ENCODE results near the gene SERTM2. TPM values are rescaled to one million over a fixed set of nuclear protein-coding genes. Genes with fewer than 3 reads are reported as not detected.

The SERTM2 gene
- total and polyA plus RNA-seq, 2 of the 4 experiments (the other 2 are of a cell fraction), result under 0.01 to 0.03 TPM

GRCh38 chrX:111506826-111507225 is 4.6 kb upstream of the SERTM2 start:
- no TSS peak for BruUV-seq (replicated peaks)
- CTCF ChIA-PET, result no interaction called here
- Histone ChIP-seq H4K5ac (ENCODE audit: low read depth, low read length) (no peak overlapping the region), H2AK5ac (ENCODE audit: low read depth, low read length) (no peak overlapping the region), H2BK20ac (ENCODE audit: low read depth, low read length) (no peak overlapping the region), H3K56ac (ENCODE audit: extremely low read depth, insufficient read depth, low read length) (no peak overlapping the region), H3K4me1 (ENCODE audit: control insufficient read depth, insufficient read depth, low read length) (no peaks in the 10 kb centered on the region), H2BK5ac (ENCODE audit: low read depth, low read length, poor library complexity, severe bottlenecking) (no peak overlapping the region), H4K91ac (ENCODE audit: insufficient read depth, low read depth, low read length) (no peak overlapping the region), H3K9me1 (ENCODE audit: insufficient read depth, low read length) (no peaks in the 10 kb centered on the region), H2AK9ac (replicated peaks; ENCODE audit: low read depth, low read length, poor library complexity) (no peak overlapping the region), H3K27me3 (ENCODE audit: control insufficient read depth, insufficient read depth, low read length) (no peaks in the 10 kb centered on the region), H4K20me1 (ENCODE audit: insufficient read depth, low read length) (no peaks in the 10 kb centered on the region), H2AFZ (replicated peaks; ENCODE audit: low read length, poor library complexity) (no peak overlapping the region), H3K4ac (ENCODE audit: low read depth, low read length) (no peak overlapping the region), H3K4me3 (ENCODE audit: insufficient read depth, low read depth, low read length) (no peak overlapping the region), H3K79me1 (ENCODE audit: low read depth in 1 of 2, low read length in 2 of 2) (no peaks in the 10 kb centered on the region), H3K4me2 (ENCODE audit: low read depth, low read length) (no peak overlapping the region), H3K23ac (ENCODE audit: low read depth, low read length) (no peak overlapping the region), H3K18ac (ENCODE audit: low read depth, low read length) (no peak overlapping the region), H3K9ac (ENCODE audit: low read depth, low read length) (no peak overlapping the region), H2BK15ac (ENCODE audit: low read depth, low read length) (no peak overlapping the region), H3K27ac (ENCODE audit: insufficient read depth, low read length) (no peak overlapping the region), H3K9me3 (ENCODE audit: control insufficient read depth, insufficient read depth, low read length) (no peaks in the 10 kb centered on the region), H3K36me3 (ENCODE audit: control insufficient read depth, insufficient read depth, low read length) (no peaks in the 10 kb centered on the region), H4K8ac (ENCODE audit: low read depth in 2 of 2, low read length in 2 of 2) (no peak overlapping the region), H2BK120ac (ENCODE audit: low read depth, low read length) (no peak overlapping the region), H3K14ac (replicated peaks; ENCODE audit: low read depth, low read length) (no peak overlapping the region)
- dilution Hi-C loops (cut with HindIII; ENCODE audit: low sequenced_read_pairs, unreplicated experiment), result no loop called here
- WGBS, 2 experiments (ENCODE audit: extremely low coverage in 2 of 2, insufficient read length in 1 of 2), result no CpG with 5 or more reads among the region's 1 CpG
- DNase-seq (no peak), ATAC-seq (ENCODE audit: low read depth) (no peak)
- in situ Hi-C loops (cut with MboI; ENCODE audit: low sequenced_read_pairs), result no loop called here
- intact Hi-C loops (cut with micrococcal nuclease), result no loop called here
- POLR2A ChIA-PET (ENCODE audit: unreplicated experiment), result no interaction called here
- TF ChIP-seq RFX5 (IDR thresholded peaks at IDR 0.05; ENCODE audit: low read depth, low read length), result no peak
- no peak for TF ChIP-seq MXI1 (IDR thresholded peaks at IDR 0.05; ENCODE audit: borderline replicate concordance, low read depth, low read length)
- no peak for TF ChIP-seq MAZ (IDR thresholded peaks at IDR 0.05; ENCODE audit: borderline replicate concordance, low read depth, low read length)
- TF ChIP-seq BHLHE40 (IDR thresholded peaks at IDR 0.05; ENCODE audit: low read depth, low read length), result no peak
- TF ChIP-seq CHD1 (IDR thresholded peaks at IDR 0.05; ENCODE audit: low read depth, low read length), result no peak
- TF ChIP-seq NFE2L2 (IDR thresholded peaks at IDR 0.05; ENCODE audit: low read depth, low read length), result no peak
- TF ChIP-seq FOS (IDR thresholded peaks at IDR 0.05; ENCODE audit: low read depth, low read length), result no peak
- TF ChIP-seq MAFK (IDR thresholded peaks at IDR 0.05; ENCODE audit: low read depth, low read length), result no peak
- no peak for TF ChIP-seq ELK1 (IDR thresholded peaks at IDR 0.05; ENCODE audit: borderline replicate concordance, low read depth, low read length)
- no peak for TF ChIP-seq SMC3 (IDR thresholded peaks at IDR 0.05; ENCODE audit: low read depth, low read length)
- no peak for TF ChIP-seq USF2 (IDR thresholded peaks at IDR 0.05; ENCODE audit: low read depth, low read length)
- no peak for TF ChIP-seq RCOR1 (IDR thresholded peaks at IDR 0.05; ENCODE audit: insufficient replicate concordance, low read length)

Measured in IMR-90 (cell line).